HG02623 (cell line): ENCODE data around the gene TGM6.

Experiments used
- ATAC-seq: cut with Tn5 transposase; IDR thresholded peaks from one replicate; pipeline ENCODE4 v1.9.1; 2021; ENCODE audit warnings: moderate library complexity; ENCODE audit not compliant: unreplicated experiment

The TGM6 gene

GRCh38 chr20:2480381-2480780 is 99.7 kb downstream of the TGM6 start:
- ATAC-seq = no peak
